ENCODE results near the gene EFEMP1.

Gene EFEMP1

DNA sequence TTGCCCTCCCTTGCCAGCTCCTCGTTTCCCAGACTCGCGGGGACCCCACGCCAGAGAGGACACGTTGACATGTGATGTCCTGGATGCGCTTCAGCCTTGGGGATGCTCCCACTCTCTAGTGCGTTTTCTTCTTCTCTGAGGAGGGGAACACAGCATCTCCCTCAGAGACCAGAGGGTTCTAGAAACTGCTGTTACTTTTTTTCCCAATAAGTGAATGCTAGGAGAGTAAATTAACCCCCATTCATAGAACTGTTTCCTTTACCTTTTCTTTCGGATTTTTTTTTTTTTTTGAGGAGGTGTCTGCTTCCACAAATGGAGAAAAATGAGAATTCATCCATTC is 370 bp upstream of the EFEMP1 start:
- peaks cover 31% of the 10 kb centered on the region for H3K27me3 Mint-ChIP-seq
- no peaks in the 10 kb centered on the region for H3K36me3 Mint-ChIP-seq (ENCODE audit: insufficient read depth)
- no peaks in the 10 kb centered on the region for H3K4me1 Mint-ChIP-seq
- H3K27ac Mint-ChIP-seq (ENCODE audit: low read depth): no peak overlapping the region
- DNase-seq (ENCODE audit: low spot score in 2 of 2): no peak
- ATAC-seq (replicated peaks; ENCODE audit: extremely low read depth, poor library complexity, severe bottlenecking): no peak
- H3K9me3 Mint-ChIP-seq: no peaks in the 10 kb centered on the region
- no peak overlapping the region for H3K4me3 Mint-ChIP-seq

DNA sequence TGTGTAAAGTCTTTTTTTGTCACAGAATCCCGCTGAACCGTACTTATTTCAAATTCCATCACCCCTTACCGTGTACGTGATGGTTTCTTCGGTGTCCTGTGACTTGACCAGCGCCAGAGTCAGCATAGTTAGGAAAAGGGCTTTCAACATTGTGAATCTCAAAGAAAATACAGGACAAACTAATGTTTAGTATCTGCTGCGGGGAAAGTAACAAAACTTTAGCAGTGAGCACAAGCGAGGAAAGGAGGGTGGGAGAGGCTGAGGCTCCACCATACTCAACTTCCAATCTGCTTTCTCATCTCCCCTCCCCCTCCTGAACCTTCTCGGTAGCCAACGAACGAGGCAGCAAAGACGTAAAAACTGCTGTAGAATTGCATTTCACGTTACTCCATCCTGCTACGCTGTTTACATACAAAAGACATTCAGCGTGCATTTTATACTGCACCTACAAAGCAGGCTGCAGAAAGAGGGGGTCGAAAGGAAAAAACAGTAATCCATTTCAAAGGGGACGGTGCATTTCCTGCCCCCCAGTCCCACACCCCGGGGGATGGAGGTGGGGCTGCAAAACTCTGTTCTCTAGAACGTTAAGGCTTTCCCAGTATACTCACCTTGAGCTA is 1.2 kb downstream of the EFEMP1 start:
- Mint-ChIP-seq H3K36me3 (ENCODE audit: insufficient read depth) (no peaks in the 10 kb centered on the region), H3K27ac (ENCODE audit: low read depth) (no peak overlapping the region), H3K27me3 (peaks cover 31% of the 10 kb centered on the region), H3K4me1 (no peaks in the 10 kb centered on the region), H3K4me3 (no peak overlapping the region), H3K9me3 (no peaks in the 10 kb centered on the region)
- DNase-seq (ENCODE audit: low spot score in 2 of 2) (no peak), ATAC-seq (replicated peaks; ENCODE audit: extremely low read depth, poor library complexity, severe bottlenecking) (no peak)

DNA sequence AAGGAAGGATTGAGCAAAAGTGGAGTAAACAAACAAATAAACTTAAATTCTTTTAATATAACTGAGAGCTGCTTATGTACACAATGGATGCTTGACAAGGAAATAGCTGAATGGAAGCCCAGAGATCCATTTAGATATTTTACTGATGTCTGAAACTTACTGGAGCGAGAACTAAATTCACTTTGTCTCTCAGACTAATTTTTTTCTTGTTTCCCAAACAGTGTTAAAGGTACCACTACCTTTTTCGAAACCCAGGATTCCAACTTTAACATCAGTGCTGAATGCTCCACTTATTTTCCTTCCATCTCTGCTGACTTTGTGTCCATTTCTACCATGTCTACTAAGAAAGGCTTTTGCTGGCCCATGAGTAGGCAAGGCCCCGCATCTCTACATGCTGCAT is 4.0 kb downstream of the EFEMP1 start:
- Mint-ChIP-seq H3K9me3 (no peaks in the 10 kb centered on the region), H3K36me3 (ENCODE audit: insufficient read depth) (no peaks in the 10 kb centered on the region), H3K4me3 (no peak overlapping the region), H3K4me1 (no peaks in the 10 kb centered on the region), H3K27ac (ENCODE audit: low read depth) (no peak overlapping the region), H3K27me3 (peaks cover 24% of the 10 kb centered on the region)
- no peak for DNase-seq (ENCODE audit: low spot score in 2 of 2)
- ATAC-seq (replicated peaks; ENCODE audit: extremely low read depth, poor library complexity, severe bottlenecking): no peak

DNA sequence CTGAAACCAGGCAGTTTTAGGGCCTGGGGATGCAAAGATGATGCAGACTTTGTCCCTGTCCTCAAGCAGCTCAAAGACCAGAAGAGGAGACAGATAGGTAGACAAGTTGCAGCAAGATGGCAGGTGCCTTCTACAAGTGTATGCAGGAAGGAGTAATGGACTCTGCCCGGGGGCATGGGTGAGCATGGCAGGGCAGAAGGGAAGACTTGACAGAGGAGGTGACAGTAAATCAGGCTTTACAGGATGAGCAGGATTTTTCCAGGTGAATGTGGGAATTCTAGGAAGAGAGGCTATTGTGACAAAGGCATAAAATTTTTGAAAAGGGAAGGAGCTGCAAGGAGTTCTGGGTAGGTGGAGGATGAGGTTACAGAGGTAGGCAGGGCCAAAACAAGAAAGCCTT is 4.7 kb downstream of the EFEMP1 start:
- Mint-ChIP-seq H3K4me1 (no peaks in the 10 kb centered on the region), H3K27ac (ENCODE audit: low read depth) (no peak overlapping the region), H3K36me3 (ENCODE audit: insufficient read depth) (no peaks in the 10 kb centered on the region), H3K9me3 (no peaks in the 10 kb centered on the region), H3K27me3 (peaks cover 17% of the 10 kb centered on the region), H3K4me3 (no peak overlapping the region)
- no peak for ATAC-seq (replicated peaks; ENCODE audit: extremely low read depth, poor library complexity, severe bottlenecking)
- DNase-seq (ENCODE audit: low spot score in 2 of 2): no peak

DNA sequence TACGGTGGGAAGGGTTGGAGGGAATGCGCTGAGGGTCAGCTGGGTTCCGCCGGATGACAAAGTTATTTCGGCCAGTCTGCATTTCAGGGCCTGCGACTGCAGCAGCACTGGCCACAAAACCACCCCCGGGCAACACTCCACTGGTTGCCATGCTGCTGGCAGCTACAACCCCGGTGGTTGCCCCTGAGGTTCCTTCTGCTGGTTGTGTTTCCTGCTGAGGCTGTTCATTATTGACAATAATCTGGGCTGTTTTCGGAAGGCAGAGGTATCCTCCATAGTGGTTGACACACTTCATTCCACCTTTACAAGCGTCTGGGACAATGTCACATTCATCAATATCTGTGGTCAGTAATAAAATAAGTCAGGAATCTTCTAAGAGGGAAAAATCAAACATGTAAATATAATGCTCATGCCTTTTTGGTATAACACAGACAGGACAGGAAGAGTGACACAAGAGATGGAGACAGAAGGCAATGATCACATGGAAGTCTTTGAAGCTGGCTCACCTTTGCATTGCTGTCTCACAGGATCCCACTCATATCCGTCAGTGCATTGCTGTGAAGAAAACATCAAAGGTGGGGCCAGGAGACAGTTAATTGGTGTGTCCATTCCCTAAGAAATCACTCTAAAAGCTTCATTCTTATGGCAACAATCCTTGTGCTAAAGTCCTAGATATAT is 5.7 kb downstream of the EFEMP1 start:
- Mint-ChIP-seq H3K4me3 (no peak overlapping the region), H3K9me3 (no peaks in the 10 kb centered on the region), H3K4me1 (no peaks in the 10 kb centered on the region), H3K36me3 (ENCODE audit: insufficient read depth) (no peaks in the 10 kb centered on the region), H3K27ac (ENCODE audit: low read depth) (no peak overlapping the region), H3K27me3 (peaks cover 10% of the 10 kb centered on the region)
- DNase-seq (ENCODE audit: low spot score in 2 of 2): no peak
- no peak for ATAC-seq (replicated peaks; ENCODE audit: extremely low read depth, poor library complexity, severe bottlenecking)

DNA sequence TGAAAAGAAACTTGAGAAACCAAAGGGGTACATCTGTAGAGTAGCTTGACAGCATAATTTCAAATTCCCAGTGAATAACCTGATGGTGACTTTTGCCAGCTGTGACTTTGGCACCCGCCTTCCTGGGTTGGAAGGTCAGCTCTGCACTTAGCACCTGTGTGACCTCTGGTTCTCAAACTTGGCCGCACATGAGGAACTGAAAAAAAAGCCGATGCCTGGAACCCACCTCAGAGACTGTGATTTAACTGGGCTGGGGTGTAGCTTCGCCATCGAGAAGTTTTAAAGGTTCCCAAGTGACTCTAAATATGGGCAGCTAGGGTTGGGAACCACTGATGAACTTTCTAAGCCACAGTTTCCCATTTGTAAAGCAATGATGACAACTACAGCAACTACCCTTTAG is 6.5 kb downstream of the EFEMP1 start:
- Mint-ChIP-seq H3K27ac (ENCODE audit: low read depth) (no peak overlapping the region), H3K9me3 (no peaks in the 10 kb centered on the region), H3K36me3 (ENCODE audit: insufficient read depth) (no peaks in the 10 kb centered on the region), H3K4me1 (no peaks in the 10 kb centered on the region), H3K27me3 (peaks cover 2% of the 10 kb centered on the region), H3K4me3 (no peak overlapping the region)
- ATAC-seq (replicated peaks; ENCODE audit: extremely low read depth, poor library complexity, severe bottlenecking) (no peak), DNase-seq (ENCODE audit: low spot score in 2 of 2) (no peak)

DNA sequence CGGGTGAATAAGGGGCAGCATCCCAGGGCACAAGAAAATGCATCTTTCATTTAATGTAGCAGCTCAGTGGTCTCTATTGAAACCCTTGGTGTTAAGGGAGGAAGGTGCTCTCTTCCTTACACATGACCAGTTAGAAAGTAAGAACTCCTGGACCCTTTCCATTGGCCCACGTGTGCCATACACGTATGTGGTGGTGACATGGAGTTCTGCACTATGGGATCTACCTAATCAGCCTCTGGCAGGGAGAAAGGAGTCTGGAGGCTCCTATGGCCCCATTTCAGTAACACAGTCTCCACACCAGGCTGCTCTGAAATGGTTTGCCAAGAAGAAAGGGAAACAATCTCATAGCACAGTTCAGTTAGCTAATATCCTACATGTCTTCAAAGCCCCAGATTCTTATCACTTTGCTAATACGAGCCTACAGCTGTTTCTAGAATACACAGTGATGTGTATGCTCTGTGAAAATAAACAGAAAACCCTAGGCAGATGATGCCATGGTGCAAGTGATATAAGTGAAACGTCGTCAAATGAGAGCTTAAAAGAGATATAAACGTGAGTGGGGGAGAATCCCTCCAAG is 7.0 kb downstream of the EFEMP1 start:
- no peaks in the 10 kb centered on the region for H3K4me1 Mint-ChIP-seq
- no peaks in the 10 kb centered on the region for H3K27me3 Mint-ChIP-seq
- DNase-seq (ENCODE audit: low spot score in 2 of 2) (no peak), ATAC-seq (replicated peaks; ENCODE audit: extremely low read depth, poor library complexity, severe bottlenecking) (no peak)
- H3K36me3 Mint-ChIP-seq (ENCODE audit: insufficient read depth): no peaks in the 10 kb centered on the region
- no peak overlapping the region for H3K4me3 Mint-ChIP-seq
- no peak overlapping the region for H3K27ac Mint-ChIP-seq (ENCODE audit: low read depth)
- no peaks in the 10 kb centered on the region for H3K9me3 Mint-ChIP-seq

DNA sequence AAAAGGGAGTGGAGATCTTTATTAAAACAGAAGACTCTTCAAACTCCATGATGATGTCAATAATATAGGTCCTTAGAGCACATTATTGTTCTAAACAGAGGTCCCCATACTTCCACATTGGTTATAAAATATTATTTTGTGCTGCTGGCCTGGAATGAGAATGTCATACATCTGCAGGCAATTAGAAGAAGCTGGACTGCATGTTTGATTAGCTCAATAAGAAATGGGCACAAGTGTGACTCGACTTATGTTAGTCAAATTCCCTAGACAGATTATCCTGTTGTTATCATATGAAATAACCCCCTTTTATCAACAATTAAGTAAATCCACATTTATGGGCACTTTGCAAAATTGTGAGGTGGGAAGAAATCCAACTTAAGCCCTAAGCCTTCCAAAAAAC is 8.8 kb downstream of the EFEMP1 start:
- no peaks in the 10 kb centered on the region for H3K9me3 Mint-ChIP-seq
- H3K4me1 Mint-ChIP-seq: no peaks in the 10 kb centered on the region
- no peaks in the 10 kb centered on the region for H3K36me3 Mint-ChIP-seq (ENCODE audit: insufficient read depth)
- H3K27me3 Mint-ChIP-seq: no peaks in the 10 kb centered on the region
- ATAC-seq (replicated peaks; ENCODE audit: extremely low read depth, poor library complexity, severe bottlenecking) (no peak), DNase-seq (ENCODE audit: low spot score in 2 of 2) (no peak)
- H3K4me3 Mint-ChIP-seq: no peak overlapping the region
- no peak overlapping the region for H3K27ac Mint-ChIP-seq (ENCODE audit: low read depth)

DNA sequence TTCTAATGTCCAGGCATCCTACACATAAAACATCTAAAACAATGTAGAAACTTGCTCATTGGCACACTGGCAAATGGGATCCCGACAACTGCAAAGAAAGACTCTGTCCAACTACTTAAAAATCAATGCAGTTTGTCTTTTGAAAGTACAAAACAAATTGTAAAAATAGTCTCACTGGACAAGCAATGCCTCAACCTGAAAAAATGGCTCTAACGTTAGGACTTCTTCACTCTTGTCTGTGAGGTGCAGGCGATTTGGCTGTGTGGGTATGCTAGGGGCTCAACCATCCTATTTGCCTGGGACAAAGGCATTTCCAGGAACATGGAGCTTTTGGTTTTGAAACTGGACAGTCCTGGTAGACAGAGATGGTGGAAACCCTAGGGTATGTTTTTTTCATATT is 10.7 kb downstream of the EFEMP1 start:
- Mint-ChIP-seq H3K4me3 (no peak overlapping the region), H3K36me3 (ENCODE audit: insufficient read depth) (no peaks in the 10 kb centered on the region), H3K27ac (ENCODE audit: low read depth) (no peak overlapping the region), H3K9me3 (no peaks in the 10 kb centered on the region), H3K27me3 (no peaks in the 10 kb centered on the region), H3K4me1 (no peaks in the 10 kb centered on the region)
- no peak for DNase-seq (ENCODE audit: low spot score in 2 of 2)
- ATAC-seq (replicated peaks; ENCODE audit: extremely low read depth, poor library complexity, severe bottlenecking): no peak

DNA sequence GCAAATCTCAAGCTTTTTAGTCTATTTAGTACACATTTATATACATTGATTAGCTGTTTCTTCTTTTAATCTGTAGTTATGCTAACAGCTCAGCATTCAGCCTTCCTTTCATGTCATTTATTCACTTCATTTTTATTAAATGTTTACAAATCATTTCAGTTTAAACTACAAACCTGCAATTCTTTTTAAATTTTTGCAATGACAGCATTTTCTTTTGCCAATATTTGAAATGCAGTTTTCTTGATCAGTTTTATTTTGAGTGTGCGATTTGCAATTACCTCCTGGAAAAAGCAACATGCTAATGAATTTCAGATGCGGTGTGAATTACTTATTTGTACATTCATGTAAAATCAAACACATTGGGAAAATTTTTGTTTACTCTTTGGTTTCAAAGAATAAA is 13.5 kb downstream of the EFEMP1 start:
- DNase-seq (ENCODE audit: low spot score in 2 of 2) (no peak), ATAC-seq (replicated peaks; ENCODE audit: extremely low read depth, poor library complexity, severe bottlenecking) (no peak)
- no peaks in the 10 kb centered on the region for H3K27me3 Mint-ChIP-seq
- no peaks in the 10 kb centered on the region for H3K4me1 Mint-ChIP-seq
- no peaks in the 10 kb centered on the region for H3K36me3 Mint-ChIP-seq (ENCODE audit: insufficient read depth)
- H3K9me3 Mint-ChIP-seq: no peaks in the 10 kb centered on the region
- no peak overlapping the region for H3K27ac Mint-ChIP-seq (ENCODE audit: low read depth)
- H3K4me3 Mint-ChIP-seq: no peak overlapping the region

DNA sequence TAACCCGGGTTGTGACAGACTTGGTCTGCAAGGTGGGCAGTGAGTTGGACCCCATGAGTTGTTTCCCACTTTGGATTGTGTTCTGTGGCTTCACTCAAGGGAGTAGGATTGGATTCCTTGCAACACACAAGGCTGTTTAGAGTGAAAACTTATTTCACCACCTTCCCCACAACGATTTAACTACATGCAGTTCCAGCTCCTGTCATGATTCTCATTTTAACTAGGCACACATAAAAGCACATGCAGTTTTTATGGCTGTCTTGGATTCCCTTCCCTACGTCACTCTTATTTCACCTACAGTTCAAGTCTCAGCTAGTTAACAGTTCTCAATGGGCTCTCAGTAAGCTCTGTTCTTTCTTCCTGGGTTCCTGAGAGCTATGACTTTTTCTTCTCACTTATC is 15.9 kb downstream of the EFEMP1 start:
- Mint-ChIP-seq H3K27me3 (no peaks in the 10 kb centered on the region), H3K27ac (ENCODE audit: low read depth) (no peak overlapping the region), H3K4me1 (no peaks in the 10 kb centered on the region), H3K36me3 (ENCODE audit: insufficient read depth) (no peaks in the 10 kb centered on the region), H3K9me3 (no peaks in the 10 kb centered on the region), H3K4me3 (no peak overlapping the region)
- DNase-seq (ENCODE audit: low spot score in 2 of 2): no peak
- ATAC-seq (replicated peaks; ENCODE audit: extremely low read depth, poor library complexity, severe bottlenecking): no peak

DNA sequence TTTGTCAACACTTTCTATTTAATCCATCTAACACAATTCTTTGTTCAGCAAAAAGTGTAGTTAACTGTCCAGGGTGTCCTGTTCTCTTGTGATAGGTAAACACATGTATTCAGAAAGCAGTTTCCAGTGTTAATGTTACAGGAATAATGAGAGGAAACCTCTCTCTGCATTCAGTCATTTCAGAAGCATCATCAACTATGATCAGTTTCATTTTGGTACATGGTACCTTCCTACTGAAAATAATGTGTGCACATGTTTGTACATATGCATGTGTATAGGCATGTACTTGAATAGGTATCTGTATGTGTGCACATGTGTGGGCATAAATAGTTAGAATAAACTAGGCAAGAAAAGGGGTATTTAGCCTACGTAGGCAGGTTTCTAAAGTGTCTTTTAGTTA is 16.6 kb downstream of the EFEMP1 start:
- no peaks in the 10 kb centered on the region for H3K27me3 Mint-ChIP-seq
- H3K36me3 Mint-ChIP-seq (ENCODE audit: insufficient read depth): no peaks in the 10 kb centered on the region
- H3K4me3 Mint-ChIP-seq: no peak overlapping the region
- H3K4me1 Mint-ChIP-seq: no peaks in the 10 kb centered on the region
- ATAC-seq (replicated peaks; ENCODE audit: extremely low read depth, poor library complexity, severe bottlenecking): no peak
- DNase-seq (ENCODE audit: low spot score in 2 of 2): no peak
- no peaks in the 10 kb centered on the region for H3K9me3 Mint-ChIP-seq
- no peak overlapping the region for H3K27ac Mint-ChIP-seq (ENCODE audit: low read depth)

DNA sequence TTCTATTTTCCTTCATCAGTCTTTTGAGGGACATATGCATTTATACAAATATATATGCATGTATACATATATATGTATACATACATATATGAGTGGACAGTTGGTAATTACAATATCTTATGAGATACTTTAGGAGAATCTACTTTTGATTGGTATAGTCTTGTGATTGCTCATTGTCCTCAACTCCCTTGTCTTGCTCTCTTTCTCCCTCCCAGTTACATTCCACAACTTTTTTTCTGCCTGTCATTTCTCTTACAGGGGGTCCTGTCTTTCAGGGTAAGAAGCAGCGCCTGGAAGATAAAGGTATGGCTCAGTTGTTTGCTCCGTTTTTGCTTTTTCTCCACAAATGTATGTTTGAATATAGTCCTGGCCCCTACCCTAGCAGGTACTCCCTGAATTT is 19.9 kb downstream of the EFEMP1 start:
- DNase-seq (ENCODE audit: low spot score in 2 of 2) (no peak), ATAC-seq (replicated peaks; ENCODE audit: extremely low read depth, poor library complexity, severe bottlenecking) (no peak)
- no peak overlapping the region for H3K27ac Mint-ChIP-seq (ENCODE audit: low read depth)
- no peaks in the 10 kb centered on the region for H3K4me1 Mint-ChIP-seq
- no peaks in the 10 kb centered on the region for H3K9me3 Mint-ChIP-seq
- H3K27me3 Mint-ChIP-seq: no peaks in the 10 kb centered on the region
- H3K4me3 Mint-ChIP-seq: no peak overlapping the region
- no peaks in the 10 kb centered on the region for H3K36me3 Mint-ChIP-seq (ENCODE audit: insufficient read depth)
